Neural progenitor cell (in vitro differentiated cells): Measurements from ENCODE around the gene SNRNP27. TPM values are rescaled to one million over a fixed set of nuclear protein-coding genes. Genes with fewer than 3 reads are reported as not detected.

ENCODE experiments used
- DNase-seq: peaks from one replicate; pipeline ENCODE4 v3.0.0-alpha.2; 2016; ENCODE audit warnings: low spot score
- H2AFZ ChIP-seq: fragments of 200-600 bp; sonication (generic); replicated peaks from 2 replicates; pipeline ENCODE4 v1.6.1; 2016; ENCODE audit warnings: antibody characterized with exemption
- H3F3A ChIP-seq: fragments of 200-600 bp; sonication (generic); 2 replicates; pipeline ENCODE4 v1.6.1; 2016; ENCODE audit warnings: antibody characterized with exemption, low read depth
- H3K27ac ChIP-seq: fragments of 200-600 bp; sonication (generic); 2 replicates; pipeline ENCODE4 v1.5.1; 2016; ENCODE audit warnings: mild to moderate bottlenecking
- H3K27me3 ChIP-seq: fragments of 200-600 bp; sonication (generic); 2 replicates; pipeline ENCODE4 v1.6.1; 2016; ENCODE audit warnings: mild to moderate bottlenecking, moderate library complexity
- H3K36me3 ChIP-seq: fragments of 200-600 bp; sonication (generic); 2 replicates; pipeline ENCODE4 v1.5.1; 2016
- H3K4me1 ChIP-seq: fragments of 200-600 bp; sonication (generic); 2 replicates; pipeline ENCODE4 v1.6.1; 2016; ENCODE audit warnings: mixed run types
- H3K4me2 ChIP-seq: fragments of 200-600 bp; sonication (generic); 2 replicates; pipeline ENCODE4 v1.6.1; 2016
- H3K4me3 ChIP-seq: fragments of 200-600 bp; sonication (generic); 2 replicates; pipeline ENCODE4 v1.5.1; 2016
- H3K79me2 ChIP-seq: fragments of 200-600 bp; sonication (generic); 2 replicates; pipeline ENCODE4 v1.6.1; 2016; ENCODE audit warnings: low read depth
- H3K9ac ChIP-seq: fragments of 200-600 bp; sonication (generic); 2 replicates; pipeline ENCODE4 v1.6.1; 2016
- H3K9me3 ChIP-seq: fragments of 200-600 bp; sonication (generic); 2 replicates; pipeline ENCODE4 v1.5.1; 2016; ENCODE audit warnings: low read depth
- H4K20me1 ChIP-seq: fragments of 200-600 bp; sonication (generic); 2 replicates; pipeline ENCODE4 v1.6.1; 2016; ENCODE audit warnings: low read depth
- H3K27ac Mint-ChIP-seq: 3 replicates; pipeline ENCODE4 v1.8.0; 2021; ENCODE audit warnings: mixed read lengths
- H3K27me3 Mint-ChIP-seq: 2 replicates; pipeline ENCODE4 v1.8.0; 2022; ENCODE audit warnings: low read depth, mild to moderate bottlenecking, inconsistent platforms, moderate library complexity, mixed read lengths; ENCODE audit not compliant: insufficient read depth
- H3K36me3 Mint-ChIP-seq: 3 replicates; pipeline ENCODE4 v1.8.0; 2021; ENCODE audit warnings: mixed read lengths
- H3K4me1 Mint-ChIP-seq: 3 replicates; pipeline ENCODE4 v1.8.0; 2021; ENCODE audit warnings: mixed read lengths
- H3K4me3 Mint-ChIP-seq: 3 replicates; pipeline ENCODE4 v1.8.0; 2021; ENCODE audit warnings: mild to moderate bottlenecking, moderate library complexity, mixed read lengths
- H3K9me3 Mint-ChIP-seq: 3 replicates; pipeline ENCODE4 v1.8.0; 2020; ENCODE audit warnings: mixed read lengths
- CTCF ChIP-seq: fragments of 200-600 bp; sonication (generic); IDR thresholded peaks from 2 replicates; pipeline ENCODE4 v1.5.1; 2017; ENCODE audit warnings: antibody characterized with exemption, mild to moderate bottlenecking
- EZH2 ChIP-seq: fragments of 200-600 bp; sonication (generic); IDR thresholded peaks from 2 replicates; pipeline ENCODE4 v1.6.1; 2017; ENCODE audit warnings: antibody characterized with exemption, mild to moderate bottlenecking, moderate library complexity
- EZH2phosphoT487 ChIP-seq: fragments of 200-600 bp; sonication (generic); IDR thresholded peaks from 2 replicates; pipeline ENCODE4 v1.6.1; 2017; ENCODE audit warnings: antibody characterized with exemption
- total RNA-seq: library from RNA; depleted of rRNA; stranded (reverse); fragments of >200 nt; gene quantifications from 2 replicates; pipeline ENCODE4 v1.2.3, GENCODE V29; 2015; ENCODE audit warnings: low replicate concordance

Gene SNRNP27
- total RNA-seq, 1 donor from 2014 or later: 131 TPM

GRCh38 chr2:69902213-69902922, 8.6 kb downstream of the SNRNP27 start:
- H3K4me1 ChIP-seq: no peaks in the 10 kb centered on the region
- H3K27me3 ChIP-seq: no peaks in the 10 kb centered on the region
- H4K20me1 ChIP-seq: peaks cover 3% of the 10 kb centered on the region
- no peak overlapping the region for H3K4me3 Mint-ChIP-seq
- H3K36me3 ChIP-seq: peaks cover 30% of the 10 kb centered on the region
- peaks cover 13% of the 10 kb centered on the region for H3K79me2 ChIP-seq
- no peak overlapping the region for H3K4me2 ChIP-seq
- H3K27ac ChIP-seq: no peak overlapping the region
- no peak overlapping the region for H3K27ac Mint-ChIP-seq
- no peak for DNase-seq
- H2AFZ ChIP-seq: no peak overlapping the region
- no peak overlapping the region for H3K9ac ChIP-seq
- H3F3A ChIP-seq: peaks cover 3% of the 10 kb centered on the region
- H3K27me3 Mint-ChIP-seq: no peaks in the 10 kb centered on the region
- no peaks in the 10 kb centered on the region for H3K9me3 Mint-ChIP-seq
- TF ChIP-seq EZH2phosphoT487 (no peak), CTCF (no peak), EZH2 (no peak)
- H3K4me3 ChIP-seq: no peak overlapping the region
- peaks cover 17% of the 10 kb centered on the region for H3K36me3 Mint-ChIP-seq
- no peaks in the 10 kb centered on the region for H3K4me1 Mint-ChIP-seq
- H3K9me3 ChIP-seq: no peaks in the 10 kb centered on the region

- H3K4me2 ChIP-seq: no peak overlapping the region
- H3K4me3 ChIP-seq: no peak overlapping the region
- no peaks in the 10 kb centered on the region for H4K20me1 ChIP-seq
- H3K27ac ChIP-seq: no peak overlapping the region
- no peaks in the 10 kb centered on the region for H3K4me1 Mint-ChIP-seq
- H3K4me3 Mint-ChIP-seq: no peak overlapping the region
- H3K9me3 Mint-ChIP-seq: no peaks in the 10 kb centered on the region
- no peaks in the 10 kb centered on the region for H3K79me2 ChIP-seq
- no peak overlapping the region for H2AFZ ChIP-seq
- no peak for DNase-seq
- no peak overlapping the region for H3K9ac ChIP-seq
- no peaks in the 10 kb centered on the region for H3K4me1 ChIP-seq
- TF ChIP-seq EZH2: no peak
- TF ChIP-seq EZH2phosphoT487: no peak
- no peak for TF ChIP-seq CTCF
- H3K36me3 Mint-ChIP-seq: peaks cover 7% of the 10 kb centered on the region
- H3F3A ChIP-seq: peaks cover 23% of the 10 kb centered on the region
- H3K27me3 ChIP-seq: no peaks in the 10 kb centered on the region
- no peak overlapping the region for H3K27ac Mint-ChIP-seq
- no peaks in the 10 kb centered on the region for H3K9me3 ChIP-seq
- peaks cover 17% of the 10 kb centered on the region for H3K36me3 ChIP-seq
- H3K27me3 Mint-ChIP-seq: no peaks in the 10 kb centered on the region
Measured at GRCh38 chr2:69907216-69907615, 13.5 kb downstream of the SNRNP27 start.

- TF ChIP-seq EZH2 (no peak), CTCF (peak; percentile 84), EZH2phosphoT487 (no peak)
- H3K36me3 ChIP-seq: no peaks in the 10 kb centered on the region
- H2AFZ ChIP-seq: no peak overlapping the region
- no peaks in the 10 kb centered on the region for H3K27me3 Mint-ChIP-seq
- no peak overlapping the region for H3K4me3 ChIP-seq
- peaks cover 6% of the 10 kb centered on the region for H3K4me1 Mint-ChIP-seq
- no peaks in the 10 kb centered on the region for H3K79me2 ChIP-seq
- no peak overlapping the region for H3K4me2 ChIP-seq
- H3K36me3 Mint-ChIP-seq: peaks cover 4% of the 10 kb centered on the region
- no peak overlapping the region for H3K4me3 Mint-ChIP-seq
- H3K27me3 ChIP-seq: no peaks in the 10 kb centered on the region
- peaks cover 44% of the 10 kb centered on the region for H3F3A ChIP-seq
- DNase-seq: peak; percentile 73
- H3K4me1 ChIP-seq: no peaks in the 10 kb centered on the region
- no peaks in the 10 kb centered on the region for H4K20me1 ChIP-seq
- H3K9ac ChIP-seq: no peak overlapping the region
- H3K27ac ChIP-seq: no peak overlapping the region
- no peak overlapping the region for H3K27ac Mint-ChIP-seq
- no peaks in the 10 kb centered on the region for H3K9me3 Mint-ChIP-seq
- no peaks in the 10 kb centered on the region for H3K9me3 ChIP-seq
Measured at GRCh38 chr2:69911985-69912563, 18.3 kb downstream of the SNRNP27 start.
